IPS DF 4.7 (cell line): ENCODE data around the gene DOCK2.
"Not testable (repeated sequence)": the region's sequence is repeated elsewhere in the genome, so short reads cannot be mapped to it uniquely, and the experiment has no call there.

Source experiments
- DNase-seq: peaks from one replicate; pipeline ENCODE4 v3.0.0-alpha.2; 2013; ENCODE audit warnings: low spot score; ENCODE audit errors: extremely low read depth

DOCK2 gene

GRCh38 chr5:169754737-169755136 is 117.7 kb downstream of the DOCK2 start:
- no peak for DNase-seq

GRCh38 chr5:169756071-169756765 is 119.1 kb downstream of the DOCK2 start:
- no peak for DNase-seq

- DNase-seq, result no peak
These were observed 119.9 kb downstream of the DOCK2 start for GRCh38 chr5:169757016-169757415.

GRCh38 chr5:169758886-169759285 is 121.8 kb downstream of the DOCK2 start:
- no peak for DNase-seq

GRCh38 chr5:169760229-169760628 is 123.2 kb downstream of the DOCK2 start:
- DNase-seq, result no peak

GRCh38 chr5:169762338-169763095 is 125.4 kb downstream of the DOCK2 start:
- DNase-seq, result no peak

GRCh38 chr5:169763376-169764017 is 126.4 kb downstream of the DOCK2 start:
- DNase-seq, result no peak

- no peak for DNase-seq
These were observed 126.9 kb downstream of the DOCK2 start for GRCh38 chr5:169764018-169764378.

- DNase-seq, result no peak
These were observed 128.3 kb downstream of the DOCK2 start for GRCh38 chr5:169765176-169765996.

GRCh38 chr5:169766943-169767342 is 129.9 kb downstream of the DOCK2 start:
- not testable (repeated sequence) for DNase-seq

GRCh38 chr5:169767938-169768337 is 130.9 kb downstream of the DOCK2 start:
- DNase-seq, result no peak

- no peak for DNase-seq
These were observed 131.3 kb downstream of the DOCK2 start for GRCh38 chr5:169768416-169768815.

GRCh38 chr5:169770109-169770508 is 133.0 kb downstream of the DOCK2 start:
- DNase-seq, result no peak

GRCh38 chr5:169772256-169772655 is 135.2 kb downstream of the DOCK2 start:
- no peak for DNase-seq

- no peak for DNase-seq
These were observed 135.6 kb downstream of the DOCK2 start for GRCh38 chr5:169772688-169773087.

- DNase-seq, result no peak
These were observed 140.1 kb downstream of the DOCK2 start for GRCh38 chr5:169777159-169777558.

- DNase-seq, result no peak
These were observed 141.8 kb downstream of the DOCK2 start for GRCh38 chr5:169778622-169779596.

- DNase-seq, result no peak
These were observed 144.6 kb downstream of the DOCK2 start for GRCh38 chr5:169781420-169782345.
